ENCODE results near the gene DHRS3. TPM values are rescaled to one million over a fixed set of nuclear protein-coding genes. Genes with fewer than 3 reads are reported as not detected.
"Not testable (repeated sequence)": the region's sequence is repeated elsewhere in the genome, so short reads cannot be mapped to it uniquely, and the experiment has no call there.

Gene DHRS3
- total RNA-seq, 1 donor from 2014 or later, result 60.5 TPM

DNA sequence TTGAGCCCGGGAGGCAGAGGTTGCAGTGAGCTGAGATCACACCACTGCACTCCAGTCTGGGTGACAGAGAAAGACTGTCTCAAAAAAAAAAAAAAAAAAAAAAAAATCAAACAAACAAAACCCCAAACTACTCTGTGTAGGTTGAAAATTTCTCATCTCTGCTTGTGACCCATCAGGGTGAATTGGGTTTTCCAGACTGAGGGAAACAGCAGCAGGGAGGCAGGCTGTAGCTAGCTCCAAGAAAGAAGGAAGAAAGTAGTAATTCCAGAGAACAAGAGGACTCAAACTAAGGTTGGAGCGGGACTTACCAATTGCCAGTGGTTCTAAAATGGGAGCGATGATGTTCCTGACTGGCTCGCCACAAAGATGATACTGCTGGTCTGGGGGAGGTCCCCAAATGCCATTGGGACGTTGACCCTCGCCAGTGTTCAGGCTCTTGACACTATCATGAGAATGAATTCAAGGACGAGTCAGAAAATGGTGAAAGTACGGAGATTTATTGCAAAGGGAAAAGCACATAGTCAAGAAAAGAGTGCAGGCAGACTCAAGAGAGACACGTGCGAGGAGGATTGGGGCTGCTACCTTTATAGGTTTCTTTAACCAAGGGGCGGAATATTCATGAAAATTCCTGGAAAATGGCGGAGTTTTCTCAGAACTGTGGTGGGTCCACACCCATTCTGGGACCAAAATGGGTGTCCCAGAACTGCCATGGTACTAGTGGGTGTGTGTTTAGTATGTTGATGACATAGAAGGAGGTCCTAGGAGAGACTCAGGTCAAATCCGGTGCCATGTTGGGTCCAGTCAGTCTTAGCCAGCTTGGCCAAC is 39.3 kb upstream of the DHRS3 start:
- no peak overlapping the region for H3K4me3 ChIP-seq (ENCODE audit: low read depth, low read length)
- DNase-seq (ENCODE audit: low read depth), result no peak
- TF ChIP-seq, protein P1, sequence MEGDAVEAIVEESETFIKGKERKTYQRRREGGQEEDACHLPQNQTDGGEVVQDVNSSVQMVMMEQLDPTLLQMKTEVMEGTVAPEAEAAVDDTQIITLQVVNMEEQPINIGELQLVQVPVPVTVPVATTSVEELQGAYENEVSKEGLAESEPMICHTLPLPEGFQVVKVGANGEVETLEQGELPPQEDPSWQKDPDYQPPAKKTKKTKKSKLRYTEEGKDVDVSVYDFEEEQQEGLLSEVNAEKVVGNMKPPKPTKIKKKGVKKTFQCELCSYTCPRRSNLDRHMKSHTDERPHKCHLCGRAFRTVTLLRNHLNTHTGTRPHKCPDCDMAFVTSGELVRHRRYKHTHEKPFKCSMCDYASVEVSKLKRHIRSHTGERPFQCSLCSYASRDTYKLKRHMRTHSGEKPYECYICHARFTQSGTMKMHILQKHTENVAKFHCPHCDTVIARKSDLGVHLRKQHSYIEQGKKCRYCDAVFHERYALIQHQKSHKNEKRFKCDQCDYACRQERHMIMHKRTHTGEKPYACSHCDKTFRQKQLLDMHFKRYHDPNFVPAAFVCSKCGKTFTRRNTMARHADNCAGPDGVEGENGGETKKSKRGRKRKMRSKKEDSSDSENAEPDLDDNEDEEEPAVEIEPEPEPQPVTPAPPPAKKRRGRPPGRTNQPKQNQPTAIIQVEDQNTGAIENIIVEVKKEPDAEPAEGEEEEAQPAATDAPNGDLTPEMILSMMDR (conservative IDR thresholded peaks at IDR 0.05; ENCODE audit: low read depth, low read length), result no peak

- DNase-seq (ENCODE audit: low read depth), result no peak
- H3K4me3 ChIP-seq (ENCODE audit: low read depth, low read length), result no peak overlapping the region
- TF ChIP-seq, protein P1 (conservative IDR thresholded peaks at IDR 0.05; ENCODE audit: low read depth, low read length), result no peak
Observed at GRCh38 chr1:12656575-12656974, 38.6 kb upstream of the DHRS3 start.

GRCh38 chr1:12654657-12655056 is 36.6 kb upstream of the DHRS3 start:
- H3K4me3 ChIP-seq (ENCODE audit: low read depth, low read length), result no peak overlapping the region
- TF ChIP-seq, protein P1 (conservative IDR thresholded peaks at IDR 0.05; ENCODE audit: low read depth, low read length), result no peak
- no peak for DNase-seq (ENCODE audit: low read depth)

- H3K4me3 ChIP-seq (ENCODE audit: low read depth, low read length), result no peak overlapping the region
- TF ChIP-seq, protein P1 (conservative IDR thresholded peaks at IDR 0.05; ENCODE audit: low read depth, low read length), result no peak
- no peak for DNase-seq (ENCODE audit: low read depth)
Observed at GRCh38 chr1:12654004-12654567, 36.1 kb upstream of the DHRS3 start.

DNA sequence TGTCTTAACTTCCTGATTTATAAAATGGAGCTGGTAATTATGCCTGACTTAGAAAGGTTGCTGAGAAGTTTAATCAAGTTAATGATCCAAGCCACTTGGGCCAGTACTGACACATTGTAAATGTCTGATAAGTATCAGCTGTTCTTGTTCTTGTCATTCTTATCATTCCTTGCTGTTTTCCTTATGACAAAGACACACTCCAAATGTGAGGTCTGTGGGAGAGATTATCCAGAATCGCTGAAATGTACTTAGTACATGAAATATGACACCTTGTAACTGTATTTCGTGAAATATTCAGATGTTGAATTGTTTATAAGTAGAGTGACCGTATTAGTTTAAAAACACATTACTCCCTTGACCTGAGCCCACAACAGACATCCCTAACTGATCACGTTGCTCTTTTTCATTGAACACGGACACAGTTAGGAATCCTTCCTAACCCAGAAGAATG is 32.0 kb upstream of the DHRS3 start:
- DNase-seq (ENCODE audit: low read depth), result no peak
- H3K4me3 ChIP-seq (ENCODE audit: low read depth, low read length), result no peak overlapping the region
- TF ChIP-seq, protein P1 (conservative IDR thresholded peaks at IDR 0.05; ENCODE audit: low read depth, low read length), result no peak

- no peak for DNase-seq (ENCODE audit: low read depth)
- TF ChIP-seq, protein P1 (conservative IDR thresholded peaks at IDR 0.05; ENCODE audit: low read depth, low read length), result no peak
Observed at GRCh38 chr1:12648741-12649140, 30.7 kb upstream of the DHRS3 start.

DNA sequence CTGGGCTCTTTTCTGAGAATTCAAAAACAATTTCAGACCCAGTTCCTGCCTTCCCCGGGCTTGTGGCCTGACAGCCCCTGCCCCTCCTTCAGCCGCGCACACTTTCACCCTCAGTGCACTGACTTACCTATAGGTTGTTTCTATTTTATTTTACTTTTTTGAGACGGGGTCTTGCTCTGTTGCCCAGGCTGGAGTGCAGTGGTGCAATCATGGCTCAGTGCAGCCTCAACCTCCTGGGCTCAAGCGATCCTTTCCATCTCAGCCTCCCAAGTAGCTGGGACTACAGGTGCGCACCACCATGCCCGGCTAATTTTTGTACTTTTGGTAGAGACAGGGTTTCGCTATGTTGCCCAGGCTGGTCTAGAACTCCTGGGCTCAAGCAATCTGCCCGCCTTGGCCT is 27.4 kb upstream of the DHRS3 start:
- H3K4me3 ChIP-seq (ENCODE audit: low read depth, low read length); DNase-seq (ENCODE audit: low read depth): not testable (repeated sequence)

More at GRCh38 chr1:12648741-12649140, 30.7 kb upstream of the DHRS3 start:
- no peak overlapping the region for H3K4me3 ChIP-seq (ENCODE audit: low read depth, low read length)

Data from epithelial cell of proximal tubule (primary cell).